HEK293 (cell line): ENCODE results near the gene LAMTOR2.
A peak's percentile ranks its signal among the peaks of the same experiment; 100 is the strongest.

Experiments
- CTCF ChIA-PET: fragments of 350-600 bp; formaldehyde crosslinking; extraction: SDS; loops from one replicate; lab custom pipeline; 2021; ENCODE audit warnings: antibody characterized with exemption; lab: Yijun Ruan, JAX
- POLR2A ChIA-PET: fragments of 300-600 bp; formaldehyde crosslinking; extraction: SDS; loops from one replicate; lab custom pipeline; 2020; ENCODE audit warnings: antibody characterized with exemption, inconsistent platforms; lab: Yijun Ruan, JAX
- H3K27ac ChIP-seq: fragments of 200-500 bp; sonication (Bioruptor generic); 2 replicates; pipeline ENCODE4 v1.5.1; 2014; ENCODE audit warnings: low read depth, low read length, control low read depth, inconsistent platforms; ENCODE audit errors: extremely low read depth
- H3K36me3 ChIP-seq, 2 experiments: fragments of 200-500 bp in 1 of 2; sonication (Bioruptor generic) in 1 of 2; 1 replicate in 1 of 2; 2 replicates in 1 of 2; pipeline ENCODE4 v1.5.1; 2014 to 2017; ENCODE audit warnings: inconsistent platforms in 2 of 2, low read length in 2 of 2; ENCODE audit not compliant: control insufficient read depth in 2 of 2, insufficient read depth in 1 of 2
- H3K4me1 ChIP-seq: fragments of 200-500 bp; sonication (Bioruptor generic); 2 replicates; pipeline ENCODE4 v1.5.1; 2014; ENCODE audit warnings: mild to moderate bottlenecking, low read length, inconsistent platforms; ENCODE audit not compliant: control insufficient read depth, insufficient read depth
- H3K4me3 ChIP-seq: 2 replicates; pipeline ENCODE4 v1.5.1; 2011; ENCODE audit warnings: low read depth, mild to moderate bottlenecking, control low read depth, low read length, moderate library complexity
- H3K9me3 ChIP-seq: fragments of 200-500 bp; sonication (Bioruptor generic); 2 replicates; pipeline ENCODE4 v1.5.1; 2014; ENCODE audit warnings: low read depth, low read length, inconsistent platforms; ENCODE audit not compliant: control insufficient read depth, insufficient read depth
- HIC1 ChIP-seq: fragments of 450-650 bp; formaldehyde crosslinking; IDR thresholded peaks from 2 replicates; pipeline ENCODE4 v1.5.1; 2016; ENCODE audit warnings: missing biosample characterization, missing genetic modification characterization
- KLF7 ChIP-seq: fragments of 450-650 bp; formaldehyde crosslinking; IDR thresholded peaks from 2 replicates; pipeline ENCODE4 v1.5.1; 2016; ENCODE audit warnings: missing biosample characterization, missing genetic modification characterization, borderline replicate concordance
- KLF8 ChIP-seq: fragments of 450-650 bp; formaldehyde crosslinking; IDR thresholded peaks from 2 replicates; pipeline ENCODE4 v1.5.1; 2016; ENCODE audit warnings: missing biosample characterization, missing genetic modification characterization
- KLF9 ChIP-seq: fragments of 450-650 bp; formaldehyde crosslinking; IDR thresholded peaks from 2 replicates; pipeline ENCODE4 v1.5.1; 2016; ENCODE audit warnings: missing biosample characterization, missing genetic modification characterization, low read depth
- PATZ1 ChIP-seq: fragments of 450-650 bp; formaldehyde crosslinking; IDR thresholded peaks from 2 replicates; pipeline ENCODE4 v1.5.1; 2016; ENCODE audit warnings: missing biosample characterization, missing genetic modification characterization
- PRDM1 ChIP-seq: fragments of 450-650 bp; formaldehyde crosslinking; IDR thresholded peaks from 2 replicates; pipeline ENCODE4; 2016; ENCODE audit warnings: missing biosample characterization, missing genetic modification characterization
- REST ChIP-seq: fragments of 450-650 bp; formaldehyde crosslinking; IDR thresholded peaks from 2 replicates; pipeline ENCODE4 v1.5.1; 2016; ENCODE audit warnings: missing biosample characterization, missing genetic modification characterization
- SCRT2 ChIP-seq: fragments of 450-650 bp; formaldehyde crosslinking; IDR thresholded peaks from 2 replicates; pipeline ENCODE4 v1.5.1; 2016; ENCODE audit warnings: missing biosample characterization, missing genetic modification characterization
- SP7 ChIP-seq: fragments of 450-650 bp; formaldehyde crosslinking; IDR thresholded peaks from 2 replicates; pipeline ENCODE4 v1.5.1; 2016; ENCODE audit warnings: missing biosample characterization, missing genetic modification characterization
- TCF7L2 ChIP-seq: IDR thresholded peaks from 2 replicates; pipeline ENCODE4 v1.6.1; 2011; ENCODE audit warnings: low read depth, mild to moderate bottlenecking, inconsistent platforms, low read length, moderate library complexity, borderline replicate concordance
- WT1 ChIP-seq: fragments of 450-650 bp; formaldehyde crosslinking; IDR thresholded peaks from 2 replicates; pipeline ENCODE4 v1.5.1; 2016; ENCODE audit warnings: missing biosample characterization, missing genetic modification characterization
- ZFHX2 ChIP-seq: fragments of 450-650 bp; formaldehyde crosslinking; conservative IDR thresholded peaks from 2 replicates; pipeline ENCODE4 v1.5.1; 2016; ENCODE audit warnings: missing biosample characterization, missing genetic modification characterization
- ZNF114 ChIP-seq: fragments of 450-650 bp; formaldehyde crosslinking; IDR thresholded peaks from 2 replicates; pipeline ENCODE4 v1.5.0; 2017; ENCODE audit warnings: missing biosample characterization, missing genetic modification characterization
- ZNF148 ChIP-seq: fragments of 450-650 bp; formaldehyde crosslinking; IDR thresholded peaks from 2 replicates; pipeline ENCODE4 v1.5.0; 2017; ENCODE audit warnings: missing biosample characterization, missing genetic modification characterization, borderline replicate concordance
- ZNF155 ChIP-seq: fragments of 450-650 bp; formaldehyde crosslinking; IDR thresholded peaks from 2 replicates; pipeline ENCODE4 v1.5.1; 2016; ENCODE audit warnings: missing biosample characterization, missing genetic modification characterization
- ZNF174 ChIP-seq: fragments of 450-650 bp; formaldehyde crosslinking; IDR thresholded peaks from 2 replicates; pipeline ENCODE4 v1.5.0; 2017; ENCODE audit warnings: missing biosample characterization, mild to moderate bottlenecking, missing genetic modification characterization
- ZNF24 ChIP-seq: fragments of 450-650 bp; formaldehyde crosslinking; IDR thresholded peaks from 2 replicates; pipeline ENCODE4 v1.5.1; 2016; ENCODE audit warnings: missing biosample characterization, missing genetic modification characterization
- ZNF292 ChIP-seq: fragments of 450-650 bp; formaldehyde crosslinking; IDR thresholded peaks from 2 replicates; pipeline ENCODE4 v1.5.1; 2016; ENCODE audit warnings: low read depth, missing biosample characterization, missing genetic modification characterization, borderline replicate concordance
- ZNF302 ChIP-seq: fragments of 450-650 bp; formaldehyde crosslinking; IDR thresholded peaks from 2 replicates; pipeline ENCODE4 v1.5.1; 2016; ENCODE audit warnings: missing biosample characterization, missing genetic modification characterization, low read depth
- ZNF366 ChIP-seq: fragments of 450-650 bp; formaldehyde crosslinking; conservative IDR thresholded peaks from 2 replicates; pipeline ENCODE4 v1.5.1; 2016; ENCODE audit warnings: missing biosample characterization, missing genetic modification characterization
- ZNF544 ChIP-seq: fragments of 450-650 bp; formaldehyde crosslinking; IDR thresholded peaks from 2 replicates; pipeline ENCODE4 v1.5.0; 2017; ENCODE audit warnings: missing biosample characterization, missing genetic modification characterization
- ZNF549 ChIP-seq: fragments of 450-650 bp; IDR thresholded peaks from 2 replicates; pipeline ENCODE4 v1.5.1; 2018; ENCODE audit warnings: missing biosample characterization, missing genetic modification characterization, mild to moderate bottlenecking, inconsistent platforms, moderate library complexity
- ZNF623 ChIP-seq: fragments of 450-650 bp; formaldehyde crosslinking; IDR thresholded peaks from 2 replicates; pipeline ENCODE4 v1.5.1; 2016; ENCODE audit warnings: missing biosample characterization, missing genetic modification characterization
- ZNF654 ChIP-seq: fragments of 450-650 bp; formaldehyde crosslinking; IDR thresholded peaks from 2 replicates; pipeline ENCODE4 v1.5.1; 2016; ENCODE audit warnings: low read depth, missing biosample characterization, missing genetic modification characterization
- ZNF768 ChIP-seq: fragments of 450-650 bp; formaldehyde crosslinking; IDR thresholded peaks from 2 replicates; pipeline ENCODE4 v1.5.1; 2018; ENCODE audit warnings: missing biosample characterization, mild to moderate bottlenecking, missing genetic modification characterization
- ZNF830 ChIP-seq: fragments of 450-650 bp; IDR thresholded peaks from 2 replicates; pipeline ENCODE4 v1.5.0; 2018; ENCODE audit warnings: missing biosample characterization, missing genetic modification characterization, low read depth, mild to moderate bottlenecking, moderate library complexity
- ZSCAN5A ChIP-seq: fragments of 450-650 bp; formaldehyde crosslinking; IDR thresholded peaks from 2 replicates; pipeline ENCODE4 v1.5.1; 2016; ENCODE audit warnings: missing biosample characterization, missing genetic modification characterization

Gene LAMTOR2

GRCh38 chr1:156053768-156054499 lies 648 bp upstream of the LAMTOR2 start, which contains the start of gene UBQLN4:
Gene UBQLN4 (minus strand): TSS chr1:156053798. CDS start chr1:156053701, 97 bp downstream.
- POLR2A ChIA-PET: no interaction called here
- TF ChIP-seq ZNF155 (tag by site-specific recombination) (no peak), ZNF114 (tag by site-specific recombination) (no peak), ZNF174 (tag by site-specific recombination) (no peak), ZNF768 (tag by site-specific recombination) (no peak), KLF7 (tag by site-specific recombination) (no peak), SCRT2 (tag by site-specific recombination) (no peak), ZNF654 (tag by site-specific recombination) (no peak), KLF9 (tag by site-specific recombination) (peak; percentile 57), ZNF830 (no peak), KLF8 (tag by site-specific recombination) (peak; percentile 57; the same call in 1 of the 2 replicates), ZNF549 (no peak), WT1 (tag by site-specific recombination) (no peak), ZNF623 (tag by site-specific recombination) (no peak), ZFHX2 (tag by site-specific recombination) (peak; percentile 57; the same call in 1 of the 2 replicates), ZNF292 (tag by site-specific recombination) (no peak), PRDM1 (tag by site-specific recombination) (peak; percentile 69), ZNF544 (tag by site-specific recombination) (no peak), ZNF302 (tag by site-specific recombination) (no peak), HIC1 (tag by site-specific recombination) (no peak), ZNF366 (no peak), ZNF148 (tag by site-specific recombination) (no peak), ZSCAN5A (tag by site-specific recombination) (no peak), PATZ1 (tag by site-specific recombination) (no peak; the same call in none of the 2 replicates), REST (tag by site-specific recombination) (no peak), ZNF24 (tag by site-specific recombination) (no peak), TCF7L2 (no peak), SP7 (tag by site-specific recombination) (no peak)

More at GRCh38 chr1:156053768-156054499, 648 bp upstream of the LAMTOR2 start, which contains the start of gene UBQLN4:
- Histone ChIP-seq H3K9me3 (no peaks in the 10 kb centered on the region), H3K4me1 (no peaks in the 10 kb centered on the region), H3K27ac (peak within 1 kb of the TSS; percentile 82), H3K4me3 (peak within 1 kb of the TSS; percentile 87), H3K36me3 (peaks cover 0 to 45% of the 10 kb centered on the region in 2 experiments; a peak in 2 of 3 replicates)
- CTCF ChIA-PET: interaction anchor here (0.6 to 1.4 kb wide), 6 partner anchors 11 to 99 kb away, joined by 3 to 5 read pairs (median 4); no protein-coding TSS in a partner anchor
